ENCODE data around the gene KCNB1.

- TF ChIP-seq, protein P1, sequence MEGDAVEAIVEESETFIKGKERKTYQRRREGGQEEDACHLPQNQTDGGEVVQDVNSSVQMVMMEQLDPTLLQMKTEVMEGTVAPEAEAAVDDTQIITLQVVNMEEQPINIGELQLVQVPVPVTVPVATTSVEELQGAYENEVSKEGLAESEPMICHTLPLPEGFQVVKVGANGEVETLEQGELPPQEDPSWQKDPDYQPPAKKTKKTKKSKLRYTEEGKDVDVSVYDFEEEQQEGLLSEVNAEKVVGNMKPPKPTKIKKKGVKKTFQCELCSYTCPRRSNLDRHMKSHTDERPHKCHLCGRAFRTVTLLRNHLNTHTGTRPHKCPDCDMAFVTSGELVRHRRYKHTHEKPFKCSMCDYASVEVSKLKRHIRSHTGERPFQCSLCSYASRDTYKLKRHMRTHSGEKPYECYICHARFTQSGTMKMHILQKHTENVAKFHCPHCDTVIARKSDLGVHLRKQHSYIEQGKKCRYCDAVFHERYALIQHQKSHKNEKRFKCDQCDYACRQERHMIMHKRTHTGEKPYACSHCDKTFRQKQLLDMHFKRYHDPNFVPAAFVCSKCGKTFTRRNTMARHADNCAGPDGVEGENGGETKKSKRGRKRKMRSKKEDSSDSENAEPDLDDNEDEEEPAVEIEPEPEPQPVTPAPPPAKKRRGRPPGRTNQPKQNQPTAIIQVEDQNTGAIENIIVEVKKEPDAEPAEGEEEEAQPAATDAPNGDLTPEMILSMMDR (IDR thresholded peaks at IDR 0.05), result no peak
- TF ChIP-seq POLR2A (IDR thresholded peaks at IDR 0.05), result no peak
Observed at GRCh38 chr20:49469060-49469459, 13.4 kb downstream of the KCNB1 start.

All from uterus (tissue), 2 donors.